Neural cell (in vitro differentiated cells): ENCODE results near the gene REEP5. TPM values are rescaled to one million over a fixed set of nuclear protein-coding genes. Genes with fewer than 3 reads are reported as not detected.
"Not testable (repeated sequence)": the region's sequence is repeated elsewhere in the genome, so short reads cannot be mapped to it uniquely, and the experiment has no call there.

Experiments
- H2AFZ ChIP-seq: fragments of 200-600, 300-800 bp; sonication (generic), shearing (Covaris generic); 2 replicates; pipeline ENCODE4 v1.6.0; 2014; ENCODE audit warnings: low read depth, mild to moderate bottlenecking, antibody characterized with exemption, low read length, moderate library complexity
- H3F3A ChIP-seq: fragments of 200-600 bp; shearing (Covaris generic); 2 replicates; pipeline ENCODE4 v1.6.1; 2016; ENCODE audit warnings: mild to moderate bottlenecking, moderate library complexity, mixed read lengths, antibody characterized with exemption, low read length; ENCODE audit not compliant: insufficient read depth, poor library complexity, severe bottlenecking
- H3K27ac ChIP-seq: fragments of 200-600, 300-800 bp; sonication (generic), shearing (Covaris generic); 2 replicates; pipeline ENCODE4 v1.5.1; 2014; ENCODE audit warnings: mild to moderate bottlenecking, low read length, moderate library complexity
- H3K27me3 ChIP-seq: fragments of 300-800, 200-600 bp; sonication (generic), shearing (Covaris generic); 2 replicates; pipeline ENCODE4 v1.6.0; 2014; ENCODE audit warnings: mild to moderate bottlenecking, low read depth, low read length, moderate library complexity; ENCODE audit not compliant: insufficient read depth
- H3K36me3 ChIP-seq: fragments of 300-800, 200-600 bp; sonication (generic), shearing (Covaris generic); 2 replicates; pipeline ENCODE4 v1.5.1; 2014; ENCODE audit warnings: mild to moderate bottlenecking, antibody characterized with exemption, low read length, moderate library complexity; ENCODE audit not compliant: insufficient read depth
- H3K4me2 ChIP-seq: fragments of 300-800, 200-600 bp; sonication (generic), shearing (Covaris generic); 2 replicates; pipeline ENCODE4 v1.6.0; 2014; ENCODE audit warnings: mild to moderate bottlenecking, low read length
- H3K4me3 ChIP-seq: fragments of 300-800, 200-600 bp; sonication (generic), shearing (Covaris generic); 2 replicates; pipeline ENCODE4 v1.5.1; 2014; ENCODE audit warnings: mild to moderate bottlenecking, low read length, moderate library complexity
- H3K79me2 ChIP-seq: fragments of 200-600 bp; shearing (Covaris generic); replicated peaks from 2 replicates; pipeline ENCODE4 v1.6.0; 2014; ENCODE audit warnings: mild to moderate bottlenecking, low read length, moderate library complexity; ENCODE audit not compliant: insufficient read depth
- H3K9ac ChIP-seq: fragments of 300-800, 200-600 bp; sonication (generic), shearing (Covaris generic); 2 replicates; pipeline ENCODE4 v1.6.1; 2016; ENCODE audit warnings: mild to moderate bottlenecking, low read length, mixed read lengths
- H3K9me2 ChIP-seq: fragments of 200-600 bp; shearing (Covaris generic); 2 replicates; pipeline ENCODE4 v1.6.1; 2016; ENCODE audit warnings: mild to moderate bottlenecking, low read length, mixed read lengths; ENCODE audit not compliant: insufficient read depth
- H3K9me3 ChIP-seq: fragments of 200-600, 300-800 bp; sonication (generic), shearing (Covaris generic); 2 replicates; pipeline ENCODE4 v1.6.1; 2016; ENCODE audit warnings: mild to moderate bottlenecking, mixed run types, low read length, moderate library complexity, mixed read lengths
- H4K20me1 ChIP-seq: fragments of 200-600 bp; shearing (Covaris generic); 2 replicates; pipeline ENCODE4 v1.6.1; 2016; ENCODE audit warnings: mild to moderate bottlenecking, mixed run types; ENCODE audit not compliant: insufficient read depth
- EP300 ChIP-seq: fragments of 450-650 bp; conservative IDR thresholded peaks from 2 replicates; pipeline ENCODE4 v1.6.1; 2014; ENCODE audit warnings: antibody characterized with exemption, mild to moderate bottlenecking, moderate library complexity; ENCODE audit not compliant: poor library complexity, severe bottlenecking
- EZH2 ChIP-seq: fragments of 200-600, 300-800 bp; shearing (Covaris generic), sonication (generic); IDR thresholded peaks from 2 replicates; pipeline ENCODE4 v1.6.1; 2014; ENCODE audit warnings: antibody characterized with exemption, low read length, borderline replicate concordance, mild to moderate bottlenecking; ENCODE audit not compliant: insufficient read depth, poor library complexity, severe bottlenecking
- MXI1 ChIP-seq: fragments of 450-650 bp; conservative IDR thresholded peaks from 2 replicates; pipeline ENCODE4 v1.6.1; 2014; ENCODE audit warnings: antibody characterized with exemption, mild to moderate bottlenecking; ENCODE audit not compliant: poor library complexity, severe bottlenecking
- POLR2AphosphoS5 ChIP-seq: IDR thresholded peaks from 2 replicates; pipeline ENCODE4 v1.6.1; 2012
- RAD21 ChIP-seq: fragments of 450-650 bp; conservative IDR thresholded peaks from 2 replicates; pipeline ENCODE4 v1.6.1; 2014; ENCODE audit warnings: antibody characterized with exemption, mild to moderate bottlenecking, moderate library complexity
- SMC3 ChIP-seq: fragments of 450-650 bp; conservative IDR thresholded peaks from 2 replicates; pipeline ENCODE4 v1.6.1; 2014; ENCODE audit warnings: antibody characterized with exemption, mild to moderate bottlenecking, moderate library complexity; ENCODE audit not compliant: poor library complexity
- TAF1 ChIP-seq: IDR thresholded peaks from 2 replicates; pipeline ENCODE4 v1.6.1; 2012; ENCODE audit warnings: low read depth
- polyA plus RNA-seq: library from polyadenylated mRNA; depleted of rRNA; stranded (reverse); fragments of >200 nt; gene quantifications from 2 replicates; pipeline ENCODE4 v1.2.3, GENCODE V29; 2014
- TF ChIP-seq, protein P1 (sequence below): IDR thresholded peaks from 2 replicates; pipeline ENCODE4 v1.6.1; 2012; ENCODE audit warnings: borderline replicate concordance
- TF ChIP-seq, protein P2 (sequence below): fragments of 450-650 bp; IDR thresholded peaks from 2 replicates; pipeline ENCODE4 v1.5.1; 2014; ENCODE audit warnings: antibody characterized with exemption, mild to moderate bottlenecking, moderate library complexity; ENCODE audit not compliant: poor library complexity, severe bottlenecking

Gene REEP5
- polyA plus RNA-seq, 1 donor from 2014 or later, result 51.6 TPM

DNA sequence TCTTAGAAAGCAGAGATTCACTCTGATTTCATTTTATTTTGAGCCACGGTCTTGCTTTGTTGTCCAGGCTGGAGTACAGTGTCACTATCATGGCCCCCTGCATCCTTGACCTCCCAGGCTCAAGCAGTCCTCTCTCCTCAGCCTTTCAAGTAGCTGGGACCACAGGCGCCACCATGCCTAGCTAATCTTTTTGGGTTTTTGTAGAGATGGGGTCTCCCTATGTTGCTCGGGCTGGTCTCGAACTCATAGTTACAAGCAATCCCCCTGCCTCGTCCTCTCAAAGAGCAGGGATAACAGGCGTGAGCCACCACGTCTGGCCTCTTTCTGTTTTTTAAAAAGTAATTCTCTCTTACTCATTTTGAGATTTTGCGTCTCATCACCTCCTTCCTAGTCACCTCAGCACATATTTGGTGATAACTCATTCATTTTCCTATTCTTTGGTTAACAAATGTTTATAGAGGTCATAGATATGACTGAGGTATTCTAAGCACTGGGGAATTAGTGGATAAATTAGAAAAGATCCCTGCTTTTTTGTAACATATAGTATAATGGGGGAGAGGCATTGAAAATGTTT, 43.8 kb upstream of the REEP5 start:
- no peak overlapping the region for H3K9ac ChIP-seq
- no peaks in the 10 kb centered on the region for H3K9me3 ChIP-seq
- H3K79me2 ChIP-seq, result no peaks in the 10 kb centered on the region
- H4K20me1 ChIP-seq, result no peaks in the 10 kb centered on the region
- H3K4me3 ChIP-seq, result no peak overlapping the region
- H3K27ac ChIP-seq, result no peak overlapping the region
- H3K36me3 ChIP-seq, result no peaks in the 10 kb centered on the region
- no peaks in the 10 kb centered on the region for H3K27me3 ChIP-seq
- TF ChIP-seq POLR2AphosphoS5, result no peak
- no peaks in the 10 kb centered on the region for H3K9me2 ChIP-seq
- H3K4me2 ChIP-seq, result no peak overlapping the region
- H2AFZ ChIP-seq, result no peak overlapping the region
- no peaks in the 10 kb centered on the region for H3F3A ChIP-seq

DNA sequence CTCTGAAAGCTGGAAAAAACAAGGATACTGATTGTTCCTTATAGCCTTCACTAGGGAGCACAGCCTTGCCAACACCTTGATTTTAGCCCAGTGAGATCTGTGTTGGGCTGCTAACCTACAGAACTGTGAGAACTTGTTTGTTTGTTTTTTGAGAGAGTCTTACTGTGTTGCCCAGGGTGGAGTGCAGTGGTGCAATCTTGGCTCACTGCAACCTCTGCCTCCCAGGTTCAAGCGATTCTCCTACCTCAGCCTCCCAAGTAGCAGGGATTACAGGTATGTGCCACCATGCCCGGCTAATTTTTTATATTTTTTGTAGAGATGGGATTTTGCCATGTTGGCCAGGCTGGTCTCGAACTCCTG, 41.3 kb upstream of the REEP5 start:
- not testable (repeated sequence) for H3K27me3 ChIP-seq, H3K27ac ChIP-seq, H3K79me2 ChIP-seq, H3F3A ChIP-seq, H3K4me2 ChIP-seq, H3K4me3 ChIP-seq, H3K9me3 ChIP-seq, H4K20me1 ChIP-seq, H3K9me2 ChIP-seq, H2AFZ ChIP-seq, H3K36me3 ChIP-seq, H3K9ac ChIP-seq

DNA sequence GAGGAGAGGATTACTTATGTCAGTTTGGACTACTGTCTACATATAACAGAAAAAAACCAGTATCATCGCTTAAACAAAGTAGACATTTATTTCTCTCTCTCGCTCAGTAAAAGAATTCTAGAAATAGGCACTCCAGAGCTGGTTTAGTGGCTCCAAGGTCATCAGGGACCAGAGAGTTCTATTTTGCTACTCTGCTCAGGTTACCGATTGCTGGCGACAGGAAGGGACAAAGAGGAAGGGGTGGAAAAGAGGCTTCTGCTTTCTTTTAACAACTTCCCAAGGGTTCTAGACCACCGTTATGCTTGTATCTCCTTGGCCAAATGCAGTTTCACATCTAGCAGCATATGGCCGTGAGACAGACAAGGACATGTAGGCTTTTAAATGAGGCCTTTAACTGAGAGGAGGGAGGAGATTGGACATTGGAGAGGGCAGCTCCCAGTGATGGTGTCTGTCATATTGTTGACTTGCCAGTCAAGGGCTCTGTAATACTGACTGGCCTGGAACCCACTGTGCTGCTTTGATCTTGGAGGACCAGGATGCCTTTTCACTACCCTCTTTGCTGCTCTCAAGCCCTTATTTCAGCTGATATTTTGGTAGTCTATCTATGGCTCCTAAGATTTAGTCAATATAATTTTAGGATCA, 39.0 kb upstream of the REEP5 start:
- Histone ChIP-seq H3F3A (no peaks in the 10 kb centered on the region), H3K9me2 (no peaks in the 10 kb centered on the region), H3K4me3 (no peak overlapping the region), H4K20me1 (no peaks in the 10 kb centered on the region), H3K36me3 (no peaks in the 10 kb centered on the region), H3K9ac (no peak overlapping the region), H3K4me2 (no peak overlapping the region), H3K79me2 (no peaks in the 10 kb centered on the region), H3K27ac (no peak overlapping the region), H3K9me3 (no peaks in the 10 kb centered on the region), H3K27me3 (no peaks in the 10 kb centered on the region), H2AFZ (no peak overlapping the region)
- TF ChIP-seq EZH2, result no peak
- no peak for TF ChIP-seq POLR2AphosphoS5
- TF ChIP-seq EP300, result no peak
- TF ChIP-seq SMC3, result no peak

DNA sequence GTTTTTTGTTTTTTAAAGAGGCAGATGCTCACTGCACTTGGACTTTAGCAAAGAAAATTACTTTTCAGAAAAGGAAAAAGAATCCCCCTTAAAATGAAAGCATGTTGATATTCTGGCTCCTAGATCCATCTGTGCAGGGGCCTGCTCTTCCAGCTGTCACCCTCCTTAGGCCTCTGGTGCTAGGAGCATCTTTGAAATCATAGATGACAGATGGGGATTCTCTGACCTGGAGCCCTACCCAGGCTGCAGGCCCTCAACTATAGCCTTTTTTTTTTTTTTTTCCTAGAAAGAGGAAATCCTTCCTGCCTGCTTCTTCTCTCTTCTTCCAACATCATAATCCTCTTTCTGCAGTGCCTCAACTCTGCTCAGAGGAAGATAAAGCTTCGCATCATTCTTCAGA, 38.3 kb upstream of the REEP5 start:
- Histone ChIP-seq H3K4me2 (no peak overlapping the region), H3K27ac (no peak overlapping the region), H3K36me3 (no peaks in the 10 kb centered on the region)

More for the DNA sequence above, 38.3 kb upstream of the REEP5 start:
- no peaks in the 10 kb centered on the region for H3K79me2 ChIP-seq
- H3K27me3 ChIP-seq, result no peaks in the 10 kb centered on the region
- no peaks in the 10 kb centered on the region for H3K9me3 ChIP-seq
- H3K4me3 ChIP-seq, result no peak overlapping the region
- H3K9ac ChIP-seq, result no peak overlapping the region
- no peaks in the 10 kb centered on the region for H3F3A ChIP-seq
- no peaks in the 10 kb centered on the region for H4K20me1 ChIP-seq
- no peak for TF ChIP-seq EZH2
- TF ChIP-seq, protein P1, sequence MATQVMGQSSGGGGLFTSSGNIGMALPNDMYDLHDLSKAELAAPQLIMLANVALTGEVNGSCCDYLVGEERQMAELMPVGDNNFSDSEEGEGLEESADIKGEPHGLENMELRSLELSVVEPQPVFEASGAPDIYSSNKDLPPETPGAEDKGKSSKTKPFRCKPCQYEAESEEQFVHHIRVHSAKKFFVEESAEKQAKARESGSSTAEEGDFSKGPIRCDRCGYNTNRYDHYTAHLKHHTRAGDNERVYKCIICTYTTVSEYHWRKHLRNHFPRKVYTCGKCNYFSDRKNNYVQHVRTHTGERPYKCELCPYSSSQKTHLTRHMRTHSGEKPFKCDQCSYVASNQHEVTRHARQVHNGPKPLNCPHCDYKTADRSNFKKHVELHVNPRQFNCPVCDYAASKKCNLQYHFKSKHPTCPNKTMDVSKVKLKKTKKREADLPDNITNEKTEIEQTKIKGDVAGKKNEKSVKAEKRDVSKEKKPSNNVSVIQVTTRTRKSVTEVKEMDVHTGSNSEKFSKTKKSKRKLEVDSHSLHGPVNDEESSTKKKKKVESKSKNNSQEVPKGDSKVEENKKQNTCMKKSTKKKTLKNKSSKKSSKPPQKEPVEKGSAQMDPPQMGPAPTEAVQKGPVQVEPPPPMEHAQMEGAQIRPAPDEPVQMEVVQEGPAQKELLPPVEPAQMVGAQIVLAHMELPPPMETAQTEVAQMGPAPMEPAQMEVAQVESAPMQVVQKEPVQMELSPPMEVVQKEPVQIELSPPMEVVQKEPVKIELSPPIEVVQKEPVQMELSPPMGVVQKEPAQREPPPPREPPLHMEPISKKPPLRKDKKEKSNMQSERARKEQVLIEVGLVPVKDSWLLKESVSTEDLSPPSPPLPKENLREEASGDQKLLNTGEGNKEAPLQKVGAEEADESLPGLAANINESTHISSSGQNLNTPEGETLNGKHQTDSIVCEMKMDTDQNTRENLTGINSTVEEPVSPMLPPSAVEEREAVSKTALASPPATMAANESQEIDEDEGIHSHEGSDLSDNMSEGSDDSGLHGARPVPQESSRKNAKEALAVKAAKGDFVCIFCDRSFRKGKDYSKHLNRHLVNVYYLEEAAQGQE, result no peak
- TF ChIP-seq POLR2AphosphoS5, result no peak
- TF ChIP-seq, protein P2, sequence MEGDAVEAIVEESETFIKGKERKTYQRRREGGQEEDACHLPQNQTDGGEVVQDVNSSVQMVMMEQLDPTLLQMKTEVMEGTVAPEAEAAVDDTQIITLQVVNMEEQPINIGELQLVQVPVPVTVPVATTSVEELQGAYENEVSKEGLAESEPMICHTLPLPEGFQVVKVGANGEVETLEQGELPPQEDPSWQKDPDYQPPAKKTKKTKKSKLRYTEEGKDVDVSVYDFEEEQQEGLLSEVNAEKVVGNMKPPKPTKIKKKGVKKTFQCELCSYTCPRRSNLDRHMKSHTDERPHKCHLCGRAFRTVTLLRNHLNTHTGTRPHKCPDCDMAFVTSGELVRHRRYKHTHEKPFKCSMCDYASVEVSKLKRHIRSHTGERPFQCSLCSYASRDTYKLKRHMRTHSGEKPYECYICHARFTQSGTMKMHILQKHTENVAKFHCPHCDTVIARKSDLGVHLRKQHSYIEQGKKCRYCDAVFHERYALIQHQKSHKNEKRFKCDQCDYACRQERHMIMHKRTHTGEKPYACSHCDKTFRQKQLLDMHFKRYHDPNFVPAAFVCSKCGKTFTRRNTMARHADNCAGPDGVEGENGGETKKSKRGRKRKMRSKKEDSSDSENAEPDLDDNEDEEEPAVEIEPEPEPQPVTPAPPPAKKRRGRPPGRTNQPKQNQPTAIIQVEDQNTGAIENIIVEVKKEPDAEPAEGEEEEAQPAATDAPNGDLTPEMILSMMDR, result no peak
- TF ChIP-seq SMC3, result no peak
- no peak for TF ChIP-seq RAD21
- TF ChIP-seq TAF1, result no peak
- TF ChIP-seq EP300, result no peak
- no peak for TF ChIP-seq MXI1
- no peaks in the 10 kb centered on the region for H3K9me2 ChIP-seq
- H2AFZ ChIP-seq, result no peak overlapping the region
